MM.1S (cell line): ENCODE data around the gene S100A6.

ENCODE experiments used
- EZH2 ChIP-seq: fragments of 300-600 bp; sonication (generic); optimal IDR thresholded peaks from 2 replicates; pipeline ENCODE3; 2017; ENCODE audit warnings: low read depth, mild to moderate bottlenecking, antibody characterized with exemption, low read length, mixed read lengths
- EZH2phosphoT487 ChIP-seq: fragments of 300-600 bp; sonication (generic); IDR thresholded peaks from 2 replicates; pipeline ENCODE4 v1.6.1; 2018; ENCODE audit warnings: antibody characterized with exemption, low read length
- TF ChIP-seq, protein P1 (sequence below): fragments of 300-600 bp; sonication (generic); IDR thresholded peaks from 2 replicates; pipeline ENCODE4 v1.5.1; 2016; ENCODE audit warnings: antibody characterized with exemption, low read length, mixed read lengths

DNA sequence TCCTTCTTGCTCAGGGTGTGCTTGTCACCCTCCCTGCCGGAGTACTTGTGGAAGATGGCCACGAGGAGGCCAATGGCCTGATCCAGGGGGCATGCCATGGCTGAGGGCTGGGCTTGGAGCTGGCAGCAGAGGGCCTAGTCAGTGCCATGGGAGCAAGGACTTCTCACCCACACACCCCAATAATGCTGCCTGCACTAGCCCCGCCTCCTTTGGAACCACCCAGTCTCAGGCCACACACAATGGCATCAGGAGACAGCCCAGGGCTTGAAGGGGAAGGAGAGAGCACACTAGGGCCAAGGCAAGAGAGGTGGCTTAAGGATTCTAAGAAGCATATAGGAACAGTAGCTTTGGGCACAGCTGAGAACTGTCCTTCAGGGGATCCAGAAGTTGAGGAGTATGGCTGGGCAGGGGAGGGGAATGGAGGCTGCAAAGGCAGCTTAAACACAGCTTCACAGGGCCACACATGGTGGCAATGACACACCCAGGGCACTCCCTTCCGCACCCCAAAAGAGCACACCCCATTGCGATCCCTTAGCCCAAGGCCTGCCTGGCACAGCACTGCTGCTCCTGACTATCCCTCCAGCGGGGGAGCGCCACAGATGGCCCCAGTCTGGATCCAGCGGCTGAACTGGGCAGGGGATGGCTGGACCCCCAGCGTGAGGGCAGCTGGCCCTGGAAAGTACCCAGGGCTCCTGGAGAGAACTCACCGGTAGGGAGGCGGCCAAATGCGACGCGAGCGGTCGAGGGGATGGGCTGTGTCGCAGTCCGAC, at the start of gene S100A6:
- TF ChIP-seq, protein P1, sequence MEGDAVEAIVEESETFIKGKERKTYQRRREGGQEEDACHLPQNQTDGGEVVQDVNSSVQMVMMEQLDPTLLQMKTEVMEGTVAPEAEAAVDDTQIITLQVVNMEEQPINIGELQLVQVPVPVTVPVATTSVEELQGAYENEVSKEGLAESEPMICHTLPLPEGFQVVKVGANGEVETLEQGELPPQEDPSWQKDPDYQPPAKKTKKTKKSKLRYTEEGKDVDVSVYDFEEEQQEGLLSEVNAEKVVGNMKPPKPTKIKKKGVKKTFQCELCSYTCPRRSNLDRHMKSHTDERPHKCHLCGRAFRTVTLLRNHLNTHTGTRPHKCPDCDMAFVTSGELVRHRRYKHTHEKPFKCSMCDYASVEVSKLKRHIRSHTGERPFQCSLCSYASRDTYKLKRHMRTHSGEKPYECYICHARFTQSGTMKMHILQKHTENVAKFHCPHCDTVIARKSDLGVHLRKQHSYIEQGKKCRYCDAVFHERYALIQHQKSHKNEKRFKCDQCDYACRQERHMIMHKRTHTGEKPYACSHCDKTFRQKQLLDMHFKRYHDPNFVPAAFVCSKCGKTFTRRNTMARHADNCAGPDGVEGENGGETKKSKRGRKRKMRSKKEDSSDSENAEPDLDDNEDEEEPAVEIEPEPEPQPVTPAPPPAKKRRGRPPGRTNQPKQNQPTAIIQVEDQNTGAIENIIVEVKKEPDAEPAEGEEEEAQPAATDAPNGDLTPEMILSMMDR = no peak
- TF ChIP-seq EZH2phosphoT487 (no peak), EZH2 (no peak)
